HG02623 (cell line): Measurements from ENCODE around the gene ARID5A.

Source experiments
- ATAC-seq: cut with Tn5 transposase; IDR thresholded peaks from one replicate; pipeline ENCODE4 v1.9.1; 2021; ENCODE audit warnings: moderate library complexity; ENCODE audit not compliant: unreplicated experiment

Gene ARID5A

GRCh38 chr2:96527286-96528005 is 9.1 kb upstream of the ARID5A start:
- peak; percentile 31 for ATAC-seq

GRCh38 chr2:96528006-96528699 is 8.4 kb upstream of the ARID5A start:
- no peak for ATAC-seq

GRCh38 chr2:96528700-96529375 is 7.7 kb upstream of the ARID5A start:
- ATAC-seq = no peak

GRCh38 chr2:96529376-96530143 is 7.0 kb upstream of the ARID5A start:
- no peak for ATAC-seq

GRCh38 chr2:96530144-96530430 is 6.5 kb upstream of the ARID5A start:
- ATAC-seq = no peak

GRCh38 chr2:96530474-96531357 is 5.8 kb upstream of the ARID5A start:
- no peak for ATAC-seq

- ATAC-seq = no peak
Observed at GRCh38 chr2:96531366-96531765, 5.2 kb upstream of the ARID5A start.

GRCh38 chr2:96531872-96532505 is 4.6 kb upstream of the ARID5A start:
- ATAC-seq = no peak

GRCh38 chr2:96532641-96533291 is 3.8 kb upstream of the ARID5A start:
- no peak for ATAC-seq

GRCh38 chr2:96533292-96534073 is 3.1 kb upstream of the ARID5A start:
- no peak for ATAC-seq

GRCh38 chr2:96534141-96534540 is 2.4 kb upstream of the ARID5A start:
- ATAC-seq = no peak

GRCh38 chr2:96534701-96535181 is 1.8 kb upstream of the ARID5A start:
- no peak for ATAC-seq

GRCh38 chr2:96535331-96535730 is 1.2 kb upstream of the ARID5A start:
- ATAC-seq = no peak

GRCh38 chr2:96537066-96537733 is 648 bp downstream of the ARID5A start:
- peak; percentile 53 for ATAC-seq

GRCh38 chr2:96537734-96538486 is 1.4 kb downstream of the ARID5A start:
- no peak for ATAC-seq

- ATAC-seq = no peak
Observed at GRCh38 chr2:96538487-96539214, 2.1 kb downstream of the ARID5A start.
